GM23338 (cell line): Measurements from ENCODE around the gene APOA1. TPM values are rescaled to one million over a fixed set of nuclear protein-coding genes. Genes with fewer than 3 reads are reported as not detected.

Source experiments
- ATAC-seq: fragments of 200-7000 bp; cut with Tn5 transposase; 3 replicates; pipeline ENCODE4 v1.9.1; 2020
- DNase-seq: peaks from one replicate; pipeline ENCODE4 v3.0.0-alpha.2; 2015; ENCODE audit warnings: low spot score
- H2AFZ ChIP-seq: fragments of 200-600 bp; sonication (generic); 2 replicates; pipeline ENCODE4 v1.8.0; 2016; ENCODE audit warnings: antibody characterized with exemption, mild to moderate bottlenecking, moderate library complexity
- H3F3A ChIP-seq: fragments of 200-600 bp; sonication (generic); replicated peaks from 2 replicates; pipeline ENCODE4 v1.8.0; 2017; ENCODE audit warnings: antibody characterized with exemption, mixed run types, low read depth
- H3K27ac ChIP-seq: fragments of 200-600 bp; sonication (generic); 2 replicates; pipeline ENCODE4 v1.6.1; 2016; ENCODE audit warnings: low read depth
- H3K27me3 ChIP-seq: fragments of 200-600 bp; sonication (generic); 2 replicates; pipeline ENCODE4 v1.8.0; 2016; ENCODE audit warnings: mild to moderate bottlenecking, mixed run types, moderate library complexity; ENCODE audit not compliant: insufficient read depth
- H3K36me3 ChIP-seq: fragments of 200-600 bp; sonication (generic); 2 replicates; pipeline ENCODE4 v1.8.0; 2016; ENCODE audit warnings: mild to moderate bottlenecking; ENCODE audit not compliant: insufficient read depth
- H3K4me1 ChIP-seq: fragments of 200-600 bp; sonication (generic); 2 replicates; pipeline ENCODE4 v1.8.0; 2016; ENCODE audit warnings: mild to moderate bottlenecking, moderate library complexity; ENCODE audit not compliant: insufficient read depth
- H3K4me2 ChIP-seq: fragments of 200-600 bp; sonication (generic); 2 replicates; pipeline ENCODE4 v1.7.1; 2017; ENCODE audit warnings: mixed run types
- H3K4me3 ChIP-seq: fragments of 200-600 bp; sonication (generic); 2 replicates; pipeline ENCODE4 v1.6.1; 2016; ENCODE audit warnings: mixed run types
- H3K79me2 ChIP-seq: fragments of 200-600 bp; sonication (generic); replicated peaks from 2 replicates; pipeline ENCODE4 v1.8.0; 2017; ENCODE audit warnings: mild to moderate bottlenecking; ENCODE audit not compliant: insufficient read depth
- H3K9me2 ChIP-seq: fragments of 200-600 bp; sonication (generic); 2 replicates; pipeline ENCODE4 v1.8.0; 2017; ENCODE audit not compliant: insufficient read depth
- H4K20me1 ChIP-seq: fragments of 200-600 bp; sonication (generic); replicated peaks from 2 replicates; pipeline ENCODE4 v1.8.0; 2017; ENCODE audit warnings: mild to moderate bottlenecking; ENCODE audit not compliant: insufficient read depth
- H3K27ac Mint-ChIP-seq: 2 replicates; pipeline ENCODE4 v1.8.0; 2020; ENCODE audit warnings: inconsistent platforms, mild to moderate bottlenecking, moderate library complexity, mixed read lengths
- H3K27me3 Mint-ChIP-seq: 3 replicates; pipeline ENCODE4 v1.8.0; 2022; ENCODE audit warnings: low read depth, mild to moderate bottlenecking, moderate library complexity, mixed read lengths, inconsistent platforms; ENCODE audit not compliant: insufficient read depth, poor library complexity
- H3K36me3 Mint-ChIP-seq: 3 replicates; pipeline ENCODE4 v1.8.0; 2021; ENCODE audit warnings: low read depth, mild to moderate bottlenecking, inconsistent platforms, moderate library complexity, mixed read lengths
- H3K4me1 Mint-ChIP-seq: 3 replicates; pipeline ENCODE4 v1.8.0; 2020; ENCODE audit warnings: mild to moderate bottlenecking, inconsistent platforms, mixed read lengths
- H3K4me3 Mint-ChIP-seq: 3 replicates; pipeline ENCODE4 v1.8.0; 2021; ENCODE audit warnings: moderate library complexity, mild to moderate bottlenecking, inconsistent platforms, mixed read lengths
- H3K9me3 Mint-ChIP-seq: 3 replicates; pipeline ENCODE4 v1.8.0; 2020; ENCODE audit warnings: moderate library complexity, mild to moderate bottlenecking, inconsistent platforms, mixed read lengths
- CREB1 ChIP-seq: fragments of 250-450 bp; sonication (Bioruptor Pico); IDR thresholded peaks from 2 replicates; pipeline ENCODE4 v1.5.0; 2020; ENCODE audit warnings: low read depth, mild to moderate bottlenecking, moderate library complexity
- polyA plus RNA-seq: library from polyadenylated mRNA; unstranded; fragments of >200 nt; fragmentation: Nextera tagmentation; extraction: Ambion mirVana; gene quantifications from 2 replicates; pipeline ENCODE4 v1.2.1, GENCODE V29; 2016
- total RNA-seq: library from RNA; depleted of rRNA; stranded (reverse); fragments of >200 nt; shearing (Covaris generic); gene quantifications from 2 replicates; pipeline ENCODE4 v1.2.3, GENCODE V29; 2014
- TF ChIP-seq, protein P1 (sequence below): fragments of 250-450 bp; sonication (Bioruptor Pico); IDR thresholded peaks from 2 replicates; pipeline ENCODE4 v1.5.0; 2020; ENCODE audit warnings: mild to moderate bottlenecking, moderate library complexity
- TF ChIP-seq, protein P2 (sequence below), 2 experiments: fragments of 200-600 bp in 1 of 2; sonication (generic) in 1 of 2; conservative IDR thresholded peaks; 2 replicates each; pipeline versions ENCODE4 v1.5.1 to v1.6.1; 2016 to 2017; ENCODE audit warnings: antibody characterized with exemption in 2 of 2, low read depth in 2 of 2, mild to moderate bottlenecking in 2 of 2, moderate library complexity in 1 of 2

Gene APOA1
- total and polyA plus RNA-seq, 2 experiments from 2014 or later, result 0.60 TPM; not detected in 1

DNA sequence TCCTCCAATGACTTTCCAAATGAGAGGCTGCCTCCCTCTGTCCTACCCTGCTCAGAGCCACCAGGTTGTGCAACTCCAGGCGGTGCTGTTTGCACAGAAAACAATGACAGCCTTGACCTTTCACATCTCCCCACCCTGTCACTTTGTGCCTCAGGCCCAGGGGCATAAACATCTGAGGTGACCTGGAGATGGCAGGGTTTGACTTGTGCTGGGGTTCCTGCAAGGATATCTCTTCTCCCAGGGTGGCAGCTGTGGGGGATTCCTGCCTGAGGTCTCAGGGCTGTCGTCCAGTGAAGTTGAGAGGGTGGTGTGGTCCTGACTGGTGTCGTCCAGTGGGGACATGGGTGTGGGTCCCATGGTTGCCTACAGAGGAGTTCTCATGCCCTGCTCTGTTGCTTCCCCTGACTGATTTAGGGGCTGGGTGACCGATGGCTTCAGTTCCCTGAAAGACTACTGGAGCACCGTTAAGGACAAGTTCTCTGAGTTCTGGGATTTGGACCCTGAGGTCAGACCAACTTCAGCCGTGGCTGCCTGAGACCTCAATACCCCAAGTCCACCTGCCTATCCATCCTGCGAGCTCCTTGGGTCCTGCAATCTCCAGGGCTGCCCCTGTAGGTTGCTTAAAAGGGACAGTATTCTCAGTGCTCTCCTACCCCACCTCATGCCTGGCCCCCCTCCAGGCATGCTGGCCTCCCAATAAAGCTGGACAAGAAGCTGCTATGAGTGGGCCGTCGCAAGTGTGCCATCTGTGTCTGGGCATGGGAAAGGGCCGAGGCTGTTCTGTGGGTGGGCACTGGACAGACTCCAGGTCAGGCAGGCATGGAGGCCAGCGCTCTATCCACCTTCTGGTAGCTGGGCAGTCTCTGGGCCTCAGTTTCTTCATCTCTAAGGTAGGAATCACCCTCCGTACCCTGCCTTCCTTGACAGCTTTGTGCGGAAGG, 4.8 kb downstream of the APOA1 start:
- Mint-ChIP-seq H3K27ac (no peak overlapping the region), H3K36me3 (no peaks in the 10 kb centered on the region), H3K9me3 (no peaks in the 10 kb centered on the region), H3K4me3 (no peak overlapping the region), H3K27me3 (peaks cover 18% of the 10 kb centered on the region), H3K4me1 (peaks cover 16% of the 10 kb centered on the region)
- 0 out of 2 replicates have a peak, but pooled peaks cover 3% of the 10 kb centered on the region for H3F3A ChIP-seq
- no peaks in the 10 kb centered on the region for H3K27me3 ChIP-seq
- no peaks in the 10 kb centered on the region for H4K20me1 ChIP-seq
- H3K4me3 ChIP-seq, result no peak overlapping the region
- no peaks in the 10 kb centered on the region for H3K79me2 ChIP-seq
- H3K4me2 ChIP-seq, result no peak overlapping the region
- DNase-seq (no peak), ATAC-seq (no peak)
- no peak overlapping the region for H2AFZ ChIP-seq
- H3K27ac ChIP-seq, result no peak overlapping the region
- H3K9me2 ChIP-seq, result no peaks in the 10 kb centered on the region
- H3K4me1 ChIP-seq, result peaks cover 6% of the 10 kb centered on the region; the same call in 1 of the 2 replicates
- no peaks in the 10 kb centered on the region for H3K36me3 ChIP-seq
- no peak for TF ChIP-seq CREB1 (CRISPR knock-in tag)
- TF ChIP-seq, protein P1, sequence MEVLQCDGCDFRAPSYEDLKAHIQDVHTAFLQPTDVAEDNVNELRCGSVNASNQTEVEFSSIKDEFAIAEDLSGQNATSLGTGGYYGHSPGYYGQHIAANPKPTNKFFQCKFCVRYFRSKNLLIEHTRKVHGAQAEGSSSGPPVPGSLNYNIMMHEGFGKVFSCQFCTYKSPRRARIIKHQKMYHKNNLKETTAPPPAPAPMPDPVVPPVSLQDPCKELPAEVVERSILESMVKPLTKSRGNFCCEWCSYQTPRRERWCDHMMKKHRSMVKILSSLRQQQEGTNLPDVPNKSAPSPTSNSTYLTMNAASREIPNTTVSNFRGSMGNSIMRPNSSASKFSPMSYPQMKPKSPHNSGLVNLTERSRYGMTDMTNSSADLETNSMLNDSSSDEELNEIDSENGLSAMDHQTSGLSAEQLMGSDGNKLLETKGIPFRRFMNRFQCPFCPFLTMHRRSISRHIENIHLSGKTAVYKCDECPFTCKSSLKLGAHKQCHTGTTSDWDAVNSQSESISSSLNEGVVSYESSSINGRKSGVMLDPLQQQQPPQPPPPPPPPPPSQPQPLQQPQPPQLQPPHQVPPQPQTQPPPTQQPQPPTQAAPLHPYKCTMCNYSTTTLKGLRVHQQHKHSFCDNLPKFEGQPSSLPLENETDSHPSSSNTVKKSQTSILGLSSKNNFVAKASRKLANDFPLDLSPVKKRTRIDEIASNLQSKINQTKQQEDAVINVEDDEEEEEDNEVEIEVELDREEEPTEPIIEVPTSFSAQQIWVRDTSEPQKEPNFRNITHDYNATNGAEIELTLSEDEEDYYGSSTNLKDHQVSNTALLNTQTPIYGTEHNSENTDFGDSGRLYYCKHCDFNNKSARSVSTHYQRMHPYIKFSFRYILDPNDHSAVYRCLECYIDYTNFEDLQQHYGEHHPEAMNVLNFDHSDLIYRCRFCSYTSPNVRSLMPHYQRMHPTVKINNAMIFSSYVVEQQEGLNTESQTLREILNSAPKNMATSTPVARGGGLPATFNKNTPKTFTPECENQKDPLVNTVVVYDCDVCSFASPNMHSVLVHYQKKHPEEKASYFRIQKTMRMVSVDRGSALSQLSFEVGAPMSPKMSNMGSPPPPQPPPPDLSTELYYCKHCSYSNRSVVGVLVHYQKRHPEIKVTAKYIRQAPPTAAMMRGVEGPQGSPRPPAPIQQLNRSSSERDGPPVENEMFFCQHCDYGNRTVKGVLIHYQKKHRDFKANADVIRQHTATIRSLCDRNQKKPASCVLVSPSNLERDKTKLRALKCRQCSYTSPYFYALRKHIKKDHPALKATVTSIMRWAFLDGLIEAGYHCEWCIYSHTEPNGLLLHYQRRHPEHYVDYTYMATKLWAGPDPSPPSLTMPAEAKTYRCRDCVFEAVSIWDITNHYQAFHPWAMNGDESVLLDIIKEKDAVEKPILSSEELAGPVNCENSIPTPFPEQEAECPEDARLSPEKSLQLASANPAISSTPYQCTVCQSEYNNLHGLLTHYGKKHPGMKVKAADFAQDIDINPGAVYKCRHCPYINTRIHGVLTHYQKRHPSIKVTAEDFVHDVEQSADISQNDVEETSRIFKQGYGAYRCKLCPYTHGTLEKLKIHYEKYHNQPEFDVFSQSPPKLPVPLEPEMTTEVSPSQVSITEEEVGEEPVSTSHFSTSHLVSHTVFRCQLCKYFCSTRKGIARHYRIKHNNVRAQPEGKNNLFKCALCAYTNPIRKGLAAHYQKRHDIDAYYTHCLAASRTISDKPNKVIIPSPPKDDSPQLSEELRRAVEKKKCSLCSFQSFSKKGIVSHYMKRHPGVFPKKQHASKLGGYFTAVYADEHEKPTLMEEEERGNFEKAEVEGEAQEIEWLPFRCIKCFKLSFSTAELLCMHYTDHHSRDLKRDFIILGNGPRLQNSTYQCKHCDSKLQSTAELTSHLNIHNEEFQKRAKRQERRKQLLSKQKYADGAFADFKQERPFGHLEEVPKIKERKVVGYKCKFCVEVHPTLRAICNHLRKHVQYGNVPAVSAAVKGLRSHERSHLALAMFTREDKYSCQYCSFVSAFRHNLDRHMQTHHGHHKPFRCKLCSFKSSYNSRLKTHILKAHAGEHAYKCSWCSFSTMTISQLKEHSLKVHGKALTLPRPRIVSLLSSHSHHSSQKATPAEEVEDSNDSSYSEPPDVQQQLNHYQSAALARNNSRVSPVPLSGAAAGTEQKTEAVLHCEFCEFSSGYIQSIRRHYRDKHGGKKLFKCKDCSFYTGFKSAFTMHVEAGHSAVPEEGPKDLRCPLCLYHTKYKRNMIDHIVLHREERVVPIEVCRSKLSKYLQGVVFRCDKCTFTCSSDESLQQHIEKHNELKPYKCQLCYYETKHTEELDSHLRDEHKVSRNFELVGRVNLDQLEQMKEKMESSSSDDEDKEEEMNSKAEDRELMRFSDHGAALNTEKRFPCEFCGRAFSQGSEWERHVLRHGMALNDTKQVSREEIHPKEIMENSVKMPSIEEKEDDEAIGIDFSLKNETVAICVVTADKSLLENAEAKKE (CRISPR knock-in tag), result no peak
- TF ChIP-seq, protein P2, sequence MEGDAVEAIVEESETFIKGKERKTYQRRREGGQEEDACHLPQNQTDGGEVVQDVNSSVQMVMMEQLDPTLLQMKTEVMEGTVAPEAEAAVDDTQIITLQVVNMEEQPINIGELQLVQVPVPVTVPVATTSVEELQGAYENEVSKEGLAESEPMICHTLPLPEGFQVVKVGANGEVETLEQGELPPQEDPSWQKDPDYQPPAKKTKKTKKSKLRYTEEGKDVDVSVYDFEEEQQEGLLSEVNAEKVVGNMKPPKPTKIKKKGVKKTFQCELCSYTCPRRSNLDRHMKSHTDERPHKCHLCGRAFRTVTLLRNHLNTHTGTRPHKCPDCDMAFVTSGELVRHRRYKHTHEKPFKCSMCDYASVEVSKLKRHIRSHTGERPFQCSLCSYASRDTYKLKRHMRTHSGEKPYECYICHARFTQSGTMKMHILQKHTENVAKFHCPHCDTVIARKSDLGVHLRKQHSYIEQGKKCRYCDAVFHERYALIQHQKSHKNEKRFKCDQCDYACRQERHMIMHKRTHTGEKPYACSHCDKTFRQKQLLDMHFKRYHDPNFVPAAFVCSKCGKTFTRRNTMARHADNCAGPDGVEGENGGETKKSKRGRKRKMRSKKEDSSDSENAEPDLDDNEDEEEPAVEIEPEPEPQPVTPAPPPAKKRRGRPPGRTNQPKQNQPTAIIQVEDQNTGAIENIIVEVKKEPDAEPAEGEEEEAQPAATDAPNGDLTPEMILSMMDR (conservative IDR thresholded peaks at IDR 0.05; ENCODE audit: low read depth in 2 of 2), result peak in 1 of 2 experiments; percentile 42; a peak in 2 of 4 replicates
